ENCODE results near the gene ADAMTSL1. TPM values are rescaled to one million over a fixed set of nuclear protein-coding genes. Genes with fewer than 3 reads are reported as not detected.

Gene ADAMTSL1
- total and polyA plus RNA-seq, 2 of the 13 experiments (the other 11 are each of a cell fraction or from before 2014, with no cell fraction given), result not detected

GRCh38 chr9:18825656-18826170 lies 351.8 kb downstream of the ADAMTSL1 start:
- H3K4me1 ChIP-seq (ENCODE audit: insufficient read depth, low read length), result peaks cover 21% of the 10 kb centered on the region
- ChIA-PET CTCF (ENCODE audit: low intra/inter-chr PET ratio, low total read pairs) (no interaction called here), POLR2A (no interaction called here)
- no peaks in the 10 kb centered on the region for H3K79me2 ChIP-seq (ENCODE audit: insufficient read depth, low read length)
- ATAC-seq (no peak), DNase-seq (ENCODE audit: low spot score) (no peak), FAIRE-seq (no peak)
- no TSS peak for BruUV-seq (replicated peaks)
- H3K4me3 ChIP-seq (replicated peaks in 1 of 3; ENCODE audit: insufficient read depth in 1 of 3, low read depth in 2 of 3, low read length in 3 of 3), result no peak overlapping the region
- 0 out of 5 replicates have a peak, but pooled peaks cover 0 to 3% of the 10 kb centered on the region in 2 experiments for H3K27me3 ChIP-seq (ENCODE audit: control insufficient read depth in 1 of 2, insufficient read depth in 2 of 2, low read length in 2 of 2)
- no peaks in the 10 kb centered on the region for H3K9me3 ChIP-seq (ENCODE audit: low read length)
- H3K27ac ChIP-seq (ENCODE audit: extremely low read length, insufficient read depth, low read length), result no peak overlapping the region
- H2AFZ ChIP-seq (ENCODE audit: low read length), result no peak overlapping the region
- H3K9ac ChIP-seq (ENCODE audit: insufficient read depth, low read depth, low read length), result no peak overlapping the region
- H3K4me2 ChIP-seq (ENCODE audit: low read depth, low read length), result no peak overlapping the region
- intact Hi-C loops (cut with micrococcal nuclease; ENCODE audit: unreplicated experiment) (no loop called here), in situ Hi-C loops (cut with HindIII; ENCODE audit: extremely low pct_ligation_motif_present, low pct_unique_long_range_greater_than_20kb) (no loop called here)
- H3K36me3 ChIP-seq (replicated peaks in 1 of 2; ENCODE audit: control insufficient read depth in 1 of 2, insufficient read depth in 2 of 2, low read length in 2 of 2), result no peaks in the 10 kb centered on the region
- 18% methylated on average over 3 of the region's 3 CpGs for WGBS (ENCODE audit: low lambda C conversion rate)
- no peaks in the 10 kb centered on the region for H4K20me1 ChIP-seq (ENCODE audit: insufficient read depth, low read length)
- no peak for TF ChIP-seq TEAD3 (CRISPR knock-in tag; optimal IDR thresholded peaks at IDR 0.05; ENCODE audit: borderline replicate concordance)
- no peak for TF ChIP-seq FOSL1 (CRISPR knock-in tag; IDR thresholded peaks at IDR 0.05; ENCODE audit: borderline replicate concordance)
- TF ChIP-seq AHDC1 (CRISPR knock-in tag; IDR thresholded peaks at IDR 0.05; ENCODE audit: borderline replicate concordance), result no peak
- no peak for TF ChIP-seq ZNF703 (CRISPR knock-in tag; IDR thresholded peaks at IDR 0.05; ENCODE audit: borderline replicate concordance)
- no peak for TF ChIP-seq RBFOX2 (IDR thresholded peaks at IDR 0.05; ENCODE audit: low read depth, low read length)
- TF ChIP-seq TERF1 (CRISPR knock-in tag; IDR thresholded peaks at IDR 0.05), result no peak
- no peak for TF ChIP-seq ZNF879 (CRISPR knock-in tag; IDR thresholded peaks at IDR 0.05)
- no peak for TF ChIP-seq HNRNPK (IDR thresholded peaks at IDR 0.05; ENCODE audit: low read depth, low read length, poor library complexity, severe bottlenecking)
- TF ChIP-seq ZNF773 (CRISPR knock-in tag; IDR thresholded peaks at IDR 0.05; ENCODE audit: borderline replicate concordance), result no peak
- TF ChIP-seq TOPORS (CRISPR knock-in tag; IDR thresholded peaks at IDR 0.05), result no peak
- no peak for TF ChIP-seq ZNF513 (CRISPR knock-in tag; conservative IDR thresholded peaks at IDR 0.05)
- TF ChIP-seq GATAD2A (CRISPR knock-in tag; IDR thresholded peaks at IDR 0.05), result no peak
- no peak for TF ChIP-seq CREB1 (IDR thresholded peaks at IDR 0.05)
- TF ChIP-seq CREB1 (CRISPR knock-in tag; IDR thresholded peaks at IDR 0.05), result no peak
- TF ChIP-seq MTF2 (CRISPR knock-in tag; IDR thresholded peaks at IDR 0.05; ENCODE audit: borderline replicate concordance), result no peak
- TF ChIP-seq SCMH1 (CRISPR knock-in tag; IDR thresholded peaks at IDR 0.05; ENCODE audit: borderline replicate concordance), result no peak
- TF ChIP-seq SSRP1 (CRISPR knock-in tag; IDR thresholded peaks at IDR 0.05), result no peak

Data from HepG2 (cell line).